HG02981 (cell line): ENCODE data around the gene WBP1L.
A peak's percentile ranks its signal among the peaks of the same experiment; 100 is the strongest.
"Not testable (repeated sequence)": the region's sequence is repeated elsewhere in the genome, so short reads cannot be mapped to it uniquely, and the experiment has no call there.

Source experiments
- ATAC-seq: cut with Tn5 transposase; IDR thresholded peaks from one replicate; pipeline ENCODE4 v1.9.1; 2021; ENCODE audit warnings: mild to moderate bottlenecking, moderate library complexity; ENCODE audit not compliant: unreplicated experiment

Gene WBP1L

DNA sequence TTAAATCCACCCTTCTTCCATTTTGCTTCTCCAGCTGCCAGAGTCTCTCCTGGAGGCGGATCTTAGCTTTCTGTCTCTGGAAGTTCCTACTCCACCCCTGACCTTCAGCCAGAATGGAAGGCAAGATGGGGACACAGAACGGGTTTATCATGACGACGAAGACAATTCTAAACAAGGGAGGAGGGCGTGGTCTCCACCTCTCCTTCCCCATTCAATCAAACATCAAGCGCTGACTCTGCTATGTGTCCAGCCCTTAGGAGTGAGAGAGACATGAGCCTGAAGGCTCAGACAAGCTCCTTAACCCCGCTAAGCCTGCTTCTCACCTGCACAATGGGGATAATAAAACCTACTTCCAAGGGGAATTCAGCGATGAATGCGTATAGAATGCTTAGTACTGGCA, 90.4 kb downstream of the WBP1L start:
- ATAC-seq = no peak

DNA sequence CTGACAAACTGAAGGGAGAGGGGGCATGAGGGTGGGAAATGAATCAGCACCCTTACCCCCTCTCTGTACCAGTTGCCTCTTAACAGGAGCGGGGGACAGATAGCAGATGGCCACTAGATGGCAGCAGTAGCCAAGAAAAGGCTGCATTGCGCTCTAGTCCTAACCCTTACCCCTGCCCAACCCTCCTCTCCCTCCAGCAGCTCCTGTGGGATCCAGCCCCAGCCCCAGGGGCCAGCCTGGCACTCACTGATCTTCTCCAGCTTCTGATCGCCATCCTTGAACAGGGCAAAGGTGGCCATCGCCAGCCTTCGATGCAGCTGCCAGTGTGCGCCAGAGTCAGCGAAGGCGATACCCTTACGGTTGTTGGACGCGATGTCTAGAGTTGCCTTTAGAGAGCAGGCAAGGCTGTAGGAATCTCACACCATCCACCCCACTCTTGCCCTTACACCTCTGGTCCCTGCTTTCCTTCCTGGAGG, 91.3 kb downstream of the WBP1L start:
- ATAC-seq = peak; percentile 48

DNA sequence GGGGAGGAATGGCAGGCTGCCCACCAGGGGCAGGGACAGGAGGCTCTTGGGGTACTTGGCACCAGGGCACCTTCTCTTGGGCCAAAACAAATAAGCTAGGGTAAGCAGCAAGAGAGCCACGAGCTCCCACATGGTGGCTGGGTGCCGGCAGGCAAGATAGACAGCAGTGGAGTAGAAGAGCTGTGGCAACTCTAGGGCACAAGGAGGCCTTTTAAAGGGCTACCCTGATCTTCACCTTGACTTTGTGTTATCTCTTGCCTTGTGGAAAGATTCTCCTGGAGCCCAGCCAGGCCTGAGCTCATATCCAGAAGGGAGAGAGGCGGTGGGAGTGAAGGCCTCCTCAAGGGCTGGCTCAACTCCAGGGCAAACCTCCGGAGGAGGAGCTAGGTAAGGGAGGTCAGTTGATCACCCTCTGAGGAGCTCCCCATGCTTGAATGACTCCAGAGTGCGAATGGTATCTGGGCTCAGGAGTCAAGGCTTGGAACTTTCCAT, 93.5 kb downstream of the WBP1L start, which contains the start of gene CYP17A1:
Gene CYP17A1, minus strand, starts transcription at position 184 of the 492 bp plus-strand sequence. Its CDS starts 52 bp downstream, at position 132.
- ATAC-seq = no peak

DNA sequence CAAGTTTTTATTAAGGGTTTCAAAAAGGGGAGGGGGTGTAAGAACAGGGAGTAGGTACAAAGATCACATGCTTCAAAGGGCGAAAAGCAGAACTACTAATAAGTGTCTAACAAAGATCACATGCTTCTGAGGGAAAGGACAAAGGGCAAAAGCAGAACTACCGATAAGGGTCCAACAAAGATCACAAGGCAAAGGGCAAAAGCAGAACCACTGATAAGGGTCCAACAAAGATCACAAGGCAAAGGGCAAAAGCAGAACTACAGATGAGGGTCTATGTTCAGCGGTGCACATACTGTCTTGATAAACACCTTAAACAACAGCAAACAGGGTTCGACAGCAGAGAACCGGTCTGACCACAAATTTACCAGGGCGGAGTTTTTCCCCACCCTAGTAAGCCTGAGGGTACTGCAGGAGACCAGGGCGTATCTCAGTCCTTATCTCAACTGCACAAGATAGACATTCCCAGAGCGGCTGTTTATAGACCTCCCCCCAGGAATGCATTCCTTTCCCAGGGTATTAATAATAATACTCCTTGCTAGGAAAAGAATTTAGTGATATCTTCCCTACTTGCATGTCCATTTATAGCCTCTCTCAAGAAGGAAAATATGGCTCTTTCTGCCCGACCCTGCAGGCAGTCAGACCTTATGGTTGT, 94.7 kb downstream of the WBP1L start:
- ATAC-seq = not testable (repeated sequence)

DNA sequence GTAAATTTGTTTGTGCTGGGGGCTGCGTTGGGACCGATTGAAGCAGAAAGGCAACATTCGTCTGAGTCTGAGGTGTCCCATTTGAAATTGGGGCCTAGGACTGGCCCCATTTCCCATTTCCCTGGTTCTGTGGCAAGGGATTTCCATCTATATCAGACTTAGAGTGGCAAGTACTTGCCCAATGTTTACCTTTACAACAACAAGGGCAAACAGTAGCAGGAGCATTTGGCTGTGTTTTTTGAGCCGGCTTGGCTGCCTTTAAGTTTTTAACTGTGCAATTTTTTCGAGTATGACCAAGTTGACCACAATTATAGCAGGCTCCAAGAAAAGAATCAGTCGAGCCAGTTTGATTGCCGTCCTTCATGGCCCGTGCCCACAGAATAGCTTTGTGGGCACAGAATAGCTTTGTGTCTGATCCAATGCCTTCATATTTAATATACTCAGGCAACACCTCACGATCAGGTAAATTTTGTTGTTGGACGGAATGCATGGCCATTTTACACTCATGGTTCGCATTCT, 98.1 kb downstream of the WBP1L start:
- no peak for ATAC-seq

DNA sequence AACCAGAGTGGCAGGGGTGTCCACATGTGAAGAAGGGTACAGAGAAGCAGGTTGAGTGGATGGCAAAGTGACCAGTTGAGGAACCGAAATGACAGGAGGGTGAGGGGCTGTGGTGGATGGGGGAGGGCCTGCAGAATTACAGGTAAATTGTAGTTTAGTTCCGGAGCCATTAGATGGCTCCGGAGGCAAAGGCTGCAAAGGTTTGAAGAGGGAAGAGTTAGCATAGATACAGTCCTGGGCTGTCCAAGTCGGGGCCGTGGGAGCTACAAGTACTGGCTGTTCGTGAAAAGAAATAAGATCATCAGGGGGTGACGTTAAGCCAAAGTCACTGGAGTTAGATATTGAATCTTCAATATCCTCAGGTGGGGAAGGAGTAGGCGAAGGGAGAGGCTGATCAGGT, 99.4 kb downstream of the WBP1L start:
- ATAC-seq = not testable (repeated sequence)

DNA sequence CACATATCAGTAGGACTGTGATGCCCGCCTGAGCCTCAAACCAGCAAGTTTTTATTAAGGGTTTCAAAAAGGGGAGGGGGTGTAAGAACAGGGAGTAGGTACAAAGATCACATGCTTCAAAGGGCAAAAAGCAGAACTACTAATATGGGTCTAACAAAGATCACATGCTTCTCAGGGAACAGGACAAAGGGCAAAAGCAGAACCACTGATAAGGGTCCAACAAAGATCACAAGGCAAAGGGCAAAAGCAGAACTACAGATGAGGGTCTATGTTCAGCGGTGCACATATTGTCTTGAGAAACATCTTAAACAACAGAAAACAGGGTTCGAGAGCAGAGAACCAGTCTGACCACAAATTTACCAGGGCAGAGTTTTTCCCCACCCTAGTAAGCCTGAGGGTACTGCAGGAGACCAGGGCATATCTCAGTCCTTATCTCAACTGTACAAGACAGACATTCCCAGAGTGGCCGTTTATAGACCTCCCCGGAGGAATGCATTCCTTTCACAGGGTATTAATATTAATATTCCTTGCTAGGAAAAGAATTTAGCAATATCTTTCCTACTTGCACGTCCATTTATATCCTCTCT, 100.5 kb downstream of the WBP1L start:
- not testable (repeated sequence) for ATAC-seq

DNA sequence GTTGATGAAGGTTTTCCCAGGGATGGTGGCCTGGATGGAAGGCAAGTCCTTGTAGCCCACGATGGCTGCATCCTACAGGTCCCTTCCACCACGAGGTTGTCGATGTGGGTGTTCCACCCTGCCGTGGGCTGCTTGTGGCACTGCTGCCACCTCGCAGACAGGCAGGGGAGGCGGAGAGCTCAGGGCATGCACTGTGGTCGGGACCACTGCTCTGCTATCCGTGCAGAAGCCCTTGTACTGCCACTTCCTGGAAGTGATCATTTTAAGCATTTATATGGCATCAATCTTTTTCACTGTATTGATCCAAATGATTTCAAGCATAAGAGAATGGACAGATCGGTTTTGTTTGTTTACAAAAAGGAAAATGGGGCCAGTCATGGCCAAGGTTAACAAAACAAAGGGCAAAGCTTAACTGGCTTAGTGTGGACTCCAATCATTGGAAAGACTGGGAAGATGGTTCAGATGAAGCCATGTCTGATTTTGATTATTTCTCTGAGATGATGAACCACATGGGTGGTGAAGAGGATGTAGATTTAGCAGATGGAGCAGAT, 101.7 kb downstream of the WBP1L start:
- no peak for ATAC-seq

DNA sequence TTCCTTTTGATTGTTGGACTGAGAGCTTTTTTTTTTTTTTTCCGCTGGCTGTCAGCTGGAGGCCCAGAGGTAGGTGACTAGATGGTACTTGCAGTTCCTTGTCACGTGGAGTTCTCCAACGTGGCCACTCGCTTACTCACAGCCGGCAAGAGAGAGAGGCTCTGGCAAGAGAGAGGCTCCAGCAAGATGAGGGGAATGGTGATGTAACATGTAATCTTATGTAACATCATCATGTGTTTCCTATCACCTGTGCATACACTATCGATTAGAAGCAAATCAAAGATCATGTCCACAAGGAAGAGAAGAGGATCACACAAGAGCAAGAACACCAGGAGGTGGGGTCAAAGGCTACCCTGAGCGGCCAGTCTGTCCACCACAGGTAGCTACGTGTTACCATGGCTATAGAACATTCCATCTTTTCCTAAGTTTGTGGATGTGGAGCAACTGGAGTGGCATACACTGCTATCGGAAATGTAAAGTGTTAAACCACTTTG, 106.3 kb downstream of the WBP1L start:
- no peak for ATAC-seq

- ATAC-seq = not testable (repeated sequence)
Observed at GRCh38 chr10:102853237-102853636, 109.5 kb downstream of the WBP1L start.

DNA sequence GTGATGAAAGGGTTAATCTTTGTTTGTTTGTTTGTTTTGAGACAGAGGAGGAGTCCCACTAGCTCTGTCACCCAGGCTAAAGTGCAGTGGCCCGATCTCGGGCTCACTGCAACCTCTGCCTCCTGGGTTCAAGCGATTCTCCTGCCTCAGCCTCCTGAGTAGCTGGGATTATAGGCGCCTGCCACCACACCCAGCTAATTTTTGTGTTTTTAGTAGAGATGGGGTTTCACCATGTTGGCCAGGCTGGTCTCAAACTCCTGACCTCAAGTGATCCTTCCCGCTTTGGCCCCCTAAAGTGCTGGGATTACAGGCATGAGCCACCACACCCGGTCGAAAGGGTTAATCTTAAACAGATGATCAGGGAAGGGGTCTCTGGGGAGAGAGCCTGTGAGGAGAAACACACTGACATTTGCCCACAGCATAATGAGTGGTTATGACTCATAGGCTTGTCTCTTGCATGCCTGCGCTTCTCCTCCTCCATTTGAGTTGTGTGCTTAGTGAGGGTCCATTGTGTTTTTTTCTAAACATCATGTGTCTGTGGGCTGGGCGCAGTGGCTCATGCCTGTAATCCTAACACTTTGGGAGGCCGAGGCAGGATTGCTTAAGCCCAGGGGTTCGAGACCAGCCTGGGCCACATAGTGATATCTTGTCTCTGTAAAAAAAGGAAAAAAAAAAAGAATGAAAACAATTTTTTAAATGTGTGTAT, 112.1 kb downstream of the WBP1L start:
- ATAC-seq = not testable (repeated sequence)

DNA sequence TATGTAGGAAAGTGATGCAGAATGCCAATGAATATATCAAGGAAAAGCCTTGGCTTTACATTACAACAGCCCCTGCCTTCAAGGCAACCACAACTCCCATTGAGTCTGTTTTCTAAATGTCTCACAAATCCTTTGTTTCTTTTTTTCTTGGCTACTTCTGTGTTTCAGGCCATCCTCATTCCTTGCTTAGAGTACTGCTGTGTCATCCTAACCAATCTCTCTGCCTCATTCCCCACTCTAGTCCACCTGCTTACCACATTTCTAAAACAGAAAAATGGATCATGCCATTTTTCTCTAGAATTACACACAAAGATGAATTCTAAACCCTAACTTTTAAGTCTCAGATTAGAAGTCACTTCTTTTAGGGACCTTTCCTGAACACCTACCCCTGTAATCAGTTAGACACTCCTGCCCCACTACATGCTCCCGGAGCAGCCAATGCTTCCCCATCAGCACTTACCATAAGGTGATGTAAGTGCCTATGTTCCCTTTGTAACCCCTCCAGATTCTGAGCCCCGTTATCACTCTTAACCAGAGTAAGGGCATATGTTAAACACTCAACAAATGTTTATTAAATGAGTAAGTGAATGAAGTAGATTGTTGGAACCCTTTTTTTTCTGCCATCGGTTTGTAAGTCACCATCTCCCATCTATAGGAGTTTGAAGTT, 113.1 kb downstream of the WBP1L start:
- no peak for ATAC-seq

DNA sequence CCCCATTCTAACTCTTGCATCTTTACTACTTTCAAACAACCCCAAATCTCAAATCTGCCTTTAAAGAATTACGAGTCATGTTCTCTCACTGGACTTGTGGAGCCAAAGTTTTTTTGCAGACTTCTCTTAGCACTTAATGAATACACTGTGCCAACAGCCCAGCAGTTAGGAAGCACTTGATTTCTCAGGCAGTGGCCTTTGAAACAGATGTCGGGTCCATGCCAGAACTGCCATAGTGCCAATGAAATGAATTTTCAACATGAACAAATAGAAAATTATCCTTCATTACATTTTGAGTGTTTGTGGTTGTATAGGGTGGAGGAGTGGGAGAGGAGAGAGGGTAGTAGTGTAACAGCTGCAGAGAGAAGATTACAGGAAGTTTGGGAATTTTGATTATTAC, 116.2 kb downstream of the WBP1L start:
- no peak for ATAC-seq

DNA sequence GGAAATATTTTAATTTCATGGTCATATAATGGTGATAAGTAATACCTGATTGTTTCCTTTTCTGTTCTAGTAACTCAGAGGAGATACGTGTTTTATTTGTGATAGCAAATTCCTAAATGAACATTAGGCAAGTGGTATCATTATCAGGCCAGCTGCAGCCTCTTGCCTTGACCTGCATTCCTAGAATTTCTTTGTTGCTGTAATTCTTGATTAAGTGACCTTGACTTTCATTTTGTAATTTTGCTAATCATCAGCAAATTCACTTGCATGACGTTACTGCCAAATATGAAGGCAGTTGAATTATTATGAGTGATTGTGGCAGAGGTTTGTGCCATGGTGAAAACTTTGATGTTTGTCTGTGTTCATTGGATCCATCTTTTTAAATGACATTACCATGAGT, 119.9 kb downstream of the WBP1L start:
- no peak for ATAC-seq

DNA sequence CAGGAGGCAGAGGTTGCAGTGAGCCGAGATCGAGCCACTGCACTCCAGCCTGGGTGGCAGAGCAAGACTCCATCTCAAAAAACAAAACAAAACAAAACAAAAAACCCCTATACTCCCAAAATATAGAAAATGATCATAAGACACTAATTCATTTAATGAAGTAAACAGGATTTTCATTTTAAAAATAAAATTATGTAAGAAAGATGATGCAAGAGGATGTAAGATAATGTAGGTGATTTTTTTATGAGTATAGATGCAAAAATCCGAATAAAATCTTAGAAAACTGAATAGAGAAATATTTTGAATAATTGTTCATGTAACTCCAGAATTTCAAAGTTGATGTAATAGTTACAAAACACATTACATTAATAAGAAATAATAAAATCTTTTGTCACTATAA, 121.9 kb downstream of the WBP1L start:
- ATAC-seq = no peak
